HCT116 (cell line): ENCODE measurements around the gene SHKBP1. TPM values are rescaled to one million over a fixed set of nuclear protein-coding genes. Genes with fewer than 3 reads are reported as not detected.

Experiments
- ATAC-seq: fragments of 200-7000 bp; cut with Tn5 transposase; 2 replicates; pipeline ENCODE4 v1.9.1; 2020; ENCODE audit warnings: mild to moderate bottlenecking, moderate library complexity
- BruUV-seq: library from RNA; stranded (reverse); fragments of 400-500 nt; replicated peaks from 2 replicates; lab custom pipeline; 2021; lab: Mats Ljungman, UMichigan
- CTCF ChIA-PET: fragments of 300-600 bp; sonication (Branson Sonifier 250); formaldehyde crosslinking; loops from one replicate; lab custom pipeline; 2021; ENCODE audit warnings: antibody characterized with exemption; lab: Charles Lee
- POLR2A ChIA-PET: fragments of 300-600, 350-600 bp; sonication (Branson Sonifier 250); formaldehyde crosslinking; loops from one replicate; lab custom pipeline; 2021; ENCODE audit warnings: antibody characterized with exemption; lab: Charles Lee
- RAD21 ChIA-PET, 2 experiments: fragments of 300-600 bp; sonication (Branson Sonifier 250); formaldehyde crosslinking; loops; one replicate each; lab custom pipeline; 2023; ENCODE audit warnings: low total read pairs in 2 of 2; ENCODE audit not compliant: uncharacterized antibody in 2 of 2, unreplicated experiment in 2 of 2, low non-redundant PET in 1 of 2; lab: Charles Lee
- DNase-seq: peaks from one replicate; pipeline ENCODE4 v3.0.0-alpha.2; 2010; ENCODE audit warnings: low read depth, low spot score
- H2AFZ ChIP-seq: fragments of 200-600 bp; shearing (Covaris generic), sonication (generic); 2 replicates; pipeline ENCODE4 v1.6.1; 2017; ENCODE audit warnings: low read depth, mixed run types, mixed read lengths, antibody characterized with exemption, low read length; ENCODE audit not compliant: poor library complexity, severe bottlenecking
- H3K27ac ChIP-seq: 2 replicates; pipeline ENCODE4 v1.5.1; 2012; ENCODE audit warnings: low read depth, low read length
- H3K27me3 ChIP-seq: fragments of 200-600 bp; sonication (generic); 2 replicates; pipeline ENCODE4 v1.6.1; 2016; ENCODE audit warnings: mixed run types, low read length, mixed read lengths; ENCODE audit not compliant: insufficient read depth
- H3K36me3 ChIP-seq, 2 experiments: fragments of 200-500 bp in 1 of 2; fragments of 200-600 bp in 1 of 2; sonication (Bioruptor generic) in 1 of 2; sonication (generic) in 1 of 2; 2 replicates each; pipeline versions ENCODE4 v1.5.1 to v1.6.1; 2014 to 2016; ENCODE audit warnings: low read length in 2 of 2, inconsistent platforms in 1 of 2, mixed read lengths in 1 of 2, mixed run types in 1 of 2; ENCODE audit not compliant: insufficient read depth in 2 of 2, control insufficient read depth in 1 of 2
- H3K4me1 ChIP-seq, 2 experiments: fragments of 200-600 bp in 1 of 2; sonication (generic) in 1 of 2; 2 replicates each; pipeline versions ENCODE4 v1.5.1 to v1.6.1; 2012 to 2017; ENCODE audit warnings: low read length in 2 of 2, inconsistent platforms in 1 of 2, mild to moderate bottlenecking in 1 of 2, mixed read lengths in 1 of 2, mixed run types in 1 of 2, moderate library complexity in 1 of 2; ENCODE audit not compliant: insufficient read depth in 2 of 2, control insufficient read depth in 1 of 2
- H3K4me2 ChIP-seq: fragments of 200-600 bp; sonication (generic); 2 replicates; pipeline ENCODE4 v1.6.1; 2017; ENCODE audit warnings: mixed run types, low read length, mixed read lengths
- H3K4me3 ChIP-seq, 2 experiments: fragments of 200-600 bp in 1 of 2; sonication (generic) in 1 of 2; replicated peaks in 1 of 2; 2 replicates each; pipeline ENCODE4 v1.5.1; 2011 to 2016; ENCODE audit warnings: low read length in 2 of 2, control low read depth in 1 of 2, low read depth in 1 of 2, mild to moderate bottlenecking in 1 of 2, mixed read lengths in 1 of 2, mixed run types in 1 of 2
- H3K79me2 ChIP-seq: fragments of 200-600 bp; sonication (generic); 2 replicates; pipeline ENCODE4 v1.6.1; 2017; ENCODE audit warnings: mild to moderate bottlenecking, mixed run types, low read length, moderate library complexity, mixed read lengths; ENCODE audit not compliant: insufficient read depth
- H3K9ac ChIP-seq: fragments of 200-600 bp; sonication (generic); 2 replicates; pipeline ENCODE4 v1.6.1; 2016; ENCODE audit warnings: low read length, mixed read lengths
- H3K9me2 ChIP-seq: fragments of 200-600 bp; sonication (generic), shearing (Covaris generic); 2 replicates; pipeline ENCODE4 v1.6.1; 2017; ENCODE audit warnings: mixed run types, mild to moderate bottlenecking, moderate library complexity; ENCODE audit not compliant: insufficient read depth
- H3K9me3 ChIP-seq, 2 experiments: fragments of 200-500 bp in 1 of 2; fragments of 200-600 bp in 1 of 2; sonication (Bioruptor generic) in 1 of 2; sonication (generic) in 1 of 2; 2 replicates each; pipeline ENCODE4 v1.6.1; 2014 to 2017; ENCODE audit warnings: low read length in 2 of 2, mixed read lengths in 2 of 2, inconsistent platforms in 1 of 2, low read depth in 1 of 2, mild to moderate bottlenecking in 1 of 2, mixed run types in 1 of 2, moderate library complexity in 1 of 2; ENCODE audit not compliant: control insufficient read depth in 1 of 2, insufficient read depth in 1 of 2
- H4K20me1 ChIP-seq: fragments of 200-600 bp; sonication (generic), shearing (Covaris generic); 2 replicates; pipeline ENCODE4 v1.6.1; 2017; ENCODE audit warnings: mixed run types, mild to moderate bottlenecking, moderate library complexity; ENCODE audit not compliant: insufficient read depth
- CBX3 ChIP-seq: IDR thresholded peaks from 2 replicates; pipeline ENCODE4 v1.6.1; 2012; ENCODE audit warnings: low read depth
- CEBPB ChIP-seq: IDR thresholded peaks from 2 replicates; pipeline ENCODE4 v1.6.1; 2012; ENCODE audit warnings: low read depth
- EGR1 ChIP-seq: IDR thresholded peaks from 2 replicates; pipeline ENCODE4 v1.6.1; 2012; ENCODE audit warnings: low read depth
- ELF1 ChIP-seq: IDR thresholded peaks from 2 replicates; pipeline ENCODE4 v1.6.1; 2012; ENCODE audit warnings: low read depth, borderline replicate concordance
- FOSL1 ChIP-seq: IDR thresholded peaks from 2 replicates; pipeline ENCODE4 v1.6.1; 2012; ENCODE audit warnings: low read depth
- JUND ChIP-seq: IDR thresholded peaks from 2 replicates; pipeline ENCODE4 v1.6.1; 2012
- POLR2A ChIP-seq: IDR thresholded peaks from 2 replicates; pipeline ENCODE4 v1.7.0; 2011; ENCODE audit warnings: borderline replicate concordance; ENCODE audit not compliant: insufficient read depth, insufficient read length; ENCODE audit errors: extremely low read depth
- POLR2AphosphoS5 ChIP-seq: IDR thresholded peaks from 2 replicates; pipeline ENCODE4 v1.6.1; 2011; ENCODE audit warnings: mild to moderate bottlenecking, low read depth, low read length, moderate library complexity
- SIN3A ChIP-seq: IDR thresholded peaks from 2 replicates; pipeline ENCODE4 v1.6.1; 2012; ENCODE audit warnings: low read depth
- SP1 ChIP-seq: IDR thresholded peaks from 2 replicates; pipeline ENCODE4 v1.6.1; 2012; ENCODE audit warnings: low read depth
- SRF ChIP-seq: IDR thresholded peaks from 2 replicates; pipeline ENCODE4 v1.6.1; 2012; ENCODE audit warnings: low read depth
- intact Hi-C: fragments of 100-400 bp; cut with micrococcal nuclease; formaldehyde crosslinking; loops from 2 replicates; pipeline ENCODE4 v1.10.0; 2022
- total RNA-seq: library from RNA; stranded (reverse); gene quantifications from one replicate; pipeline ENCODE4 v1.2.1, GENCODE V29; 2021; ENCODE audit not compliant: unreplicated experiment
- TF ChIP-seq, protein P1 (sequence below): IDR thresholded peaks from 2 replicates; pipeline ENCODE4 v1.6.1; 2011; ENCODE audit warnings: mild to moderate bottlenecking, low read length, moderate library complexity; ENCODE audit not compliant: insufficient replicate concordance; ENCODE audit errors: extremely low read depth
- TF ChIP-seq, protein P2 (sequence below): IDR thresholded peaks from 2 replicates; pipeline ENCODE4 v1.6.1; 2012
- TF ChIP-seq, protein P3 (sequence below): IDR thresholded peaks from 2 replicates; pipeline ENCODE4 v1.6.1; 2012
- TF ChIP-seq, protein P4 (sequence below), 3 experiments: fragments of 200-600 bp in 1 of 3; sonication (generic) in 1 of 3; IDR thresholded peaks in 2 of 3; conservative IDR thresholded peaks in 1 of 3; 2 replicates each; pipeline ENCODE4 v1.5.1; 2012 to 2017; ENCODE audit warnings: low read depth in 2 of 3, low read length in 2 of 3, antibody characterized with exemption in 1 of 3, borderline replicate concordance in 1 of 3, control low read depth in 1 of 3, mild to moderate bottlenecking in 1 of 3, mixed read lengths in 1 of 3, mixed run types in 1 of 3, moderate library complexity in 1 of 3; ENCODE audit not compliant: insufficient read depth in 1 of 3

Gene SHKBP1
- total RNA-seq, 1 experiment from 2014 or later: 97.4 TPM

DNA sequence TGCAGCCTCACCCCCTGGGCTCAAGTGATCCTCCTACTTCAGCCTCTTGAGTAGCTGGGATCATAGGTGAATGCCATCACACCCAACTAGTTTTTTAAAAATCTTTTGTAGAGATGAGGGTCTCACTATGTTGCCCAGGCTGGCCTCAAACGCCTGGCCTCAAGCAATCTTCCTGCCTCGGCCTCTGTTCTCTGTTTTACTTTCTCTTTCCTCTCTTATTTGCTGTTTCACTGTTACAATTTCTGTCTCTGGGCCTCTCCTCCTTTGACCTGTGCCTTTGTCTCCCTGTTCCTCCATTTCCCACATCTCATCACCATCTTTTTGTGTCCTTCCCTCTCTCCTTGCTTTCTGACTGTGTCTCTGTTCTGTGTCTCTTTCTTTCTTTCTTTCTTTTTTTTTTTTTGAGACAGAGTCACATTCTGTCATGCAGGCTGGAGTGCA lies 9.3 kb downstream of the SHKBP1 start:
- no peaks in the 10 kb centered on the region for H3K27me3 ChIP-seq
- H3K4me3 ChIP-seq: no peak overlapping the region
- H3K4me2 ChIP-seq: no peak overlapping the region
- H3K4me1 ChIP-seq: peaks cover 11 to 28% of the 10 kb centered on the region in 2 experiments
- H4K20me1 ChIP-seq: no peaks in the 10 kb centered on the region
- no peaks in the 10 kb centered on the region for H3K9me2 ChIP-seq
- no peaks in the 10 kb centered on the region for H3K9me3 ChIP-seq
- ChIA-PET RAD21 (interaction anchor here in 1 of 2 experiments (0.5 kb wide), 1 partner anchor 17 kb away, joined by 4 read pairs; no protein-coding TSS in a partner anchor), POLR2A (interaction anchor here (1.6 kb wide), 1 partner anchor 10 kb away, joined by 3 read pairs; no protein-coding TSS in a partner anchor), CTCF (no interaction called here)
- ATAC-seq (no peak), DNase-seq (no peak)
- peaks cover 9 to 16% of the 10 kb centered on the region in 2 experiments; a peak in 3 of 4 replicates for H3K36me3 ChIP-seq
- H3K79me2 ChIP-seq: no peaks in the 10 kb centered on the region
- no peak overlapping the region for H3K27ac ChIP-seq
- no peak overlapping the region for H2AFZ ChIP-seq
- intact Hi-C loops: no loop called here
- no TSS peak for BruUV-seq
- H3K9ac ChIP-seq: no peak overlapping the region
- TF ChIP-seq, protein P1, sequence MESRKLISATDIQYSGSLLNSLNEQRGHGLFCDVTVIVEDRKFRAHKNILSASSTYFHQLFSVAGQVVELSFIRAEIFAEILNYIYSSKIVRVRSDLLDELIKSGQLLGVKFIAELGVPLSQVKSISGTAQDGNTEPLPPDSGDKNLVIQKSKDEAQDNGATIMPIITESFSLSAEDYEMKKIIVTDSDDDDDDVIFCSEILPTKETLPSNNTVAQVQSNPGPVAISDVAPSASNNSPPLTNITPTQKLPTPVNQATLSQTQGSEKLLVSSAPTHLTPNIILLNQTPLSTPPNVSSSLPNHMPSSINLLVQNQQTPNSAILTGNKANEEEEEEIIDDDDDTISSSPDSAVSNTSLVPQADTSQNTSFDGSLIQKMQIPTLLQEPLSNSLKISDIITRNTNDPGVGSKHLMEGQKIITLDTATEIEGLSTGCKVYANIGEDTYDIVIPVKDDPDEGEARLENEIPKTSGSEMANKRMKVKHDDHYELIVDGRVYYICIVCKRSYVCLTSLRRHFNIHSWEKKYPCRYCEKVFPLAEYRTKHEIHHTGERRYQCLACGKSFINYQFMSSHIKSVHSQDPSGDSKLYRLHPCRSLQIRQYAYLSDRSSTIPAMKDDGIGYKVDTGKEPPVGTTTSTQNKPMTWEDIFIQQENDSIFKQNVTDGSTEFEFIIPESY: no peak
- TF ChIP-seq ELF1 (no peak), CEBPB (no peak), CBX3 (no peak), SIN3A (no peak)
- TF ChIP-seq, protein P2, sequence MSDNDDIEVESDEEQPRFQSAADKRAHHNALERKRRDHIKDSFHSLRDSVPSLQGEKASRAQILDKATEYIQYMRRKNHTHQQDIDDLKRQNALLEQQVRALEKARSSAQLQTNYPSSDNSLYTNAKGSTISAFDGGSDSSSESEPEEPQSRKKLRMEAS: no peak

DNA sequence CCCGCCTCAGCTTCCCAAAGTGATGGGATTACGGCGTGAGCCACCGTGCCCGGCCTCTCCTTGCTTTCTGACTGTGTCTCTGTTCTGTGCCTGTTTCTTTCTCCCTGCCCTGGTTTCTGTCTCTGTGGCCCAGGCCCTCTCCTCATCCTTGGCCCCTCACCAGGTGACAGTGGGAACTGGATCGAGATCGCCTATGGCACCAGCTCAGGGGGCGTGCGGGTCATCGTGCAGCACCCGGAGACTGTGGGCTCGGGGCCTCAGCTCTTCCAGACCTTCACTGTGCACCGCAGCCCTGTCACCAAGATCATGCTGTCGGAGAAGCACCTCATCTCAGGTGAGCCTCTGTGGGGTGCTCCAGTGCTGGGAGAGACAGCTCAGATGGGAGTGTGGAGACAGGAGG lies 9.9 kb downstream of the SHKBP1 start:
- Histone ChIP-seq H2AFZ (no peak overlapping the region), H3K79me2 (no peaks in the 10 kb centered on the region), H4K20me1 (no peaks in the 10 kb centered on the region), H3K9ac (no peak overlapping the region), H3K27ac (no peak overlapping the region), H3K9me2 (no peaks in the 10 kb centered on the region), H3K4me1 (peaks cover 11 to 28% of the 10 kb centered on the region in 2 experiments), H3K4me2 (no peak overlapping the region), H3K27me3 (no peaks in the 10 kb centered on the region), H3K36me3 (peaks cover 8 to 14% of the 10 kb centered on the region in 2 experiments; a peak in 3 of 4 replicates), H3K9me3 (no peaks in the 10 kb centered on the region), H3K4me3 (no peak overlapping the region)
- ATAC-seq: no peak
- ChIA-PET RAD21 (interaction anchor here in 1 of 2 experiments (0.5 kb wide), 1 partner anchor 18 kb away, joined by 4 read pairs; no protein-coding TSS in a partner anchor), CTCF (no interaction called here), POLR2A (interaction anchor here (1.6 kb wide), 1 partner anchor 10 kb away, joined by 3 read pairs; no protein-coding TSS in a partner anchor)
- BruUV-seq: no TSS peak
- DNase-seq: no peak
- intact Hi-C loops: no loop called here
- TF ChIP-seq, protein P1: no peak
- TF ChIP-seq JUND: no peak
- no peak for TF ChIP-seq SRF
- no peak for TF ChIP-seq EGR1
- TF ChIP-seq, protein P3, sequence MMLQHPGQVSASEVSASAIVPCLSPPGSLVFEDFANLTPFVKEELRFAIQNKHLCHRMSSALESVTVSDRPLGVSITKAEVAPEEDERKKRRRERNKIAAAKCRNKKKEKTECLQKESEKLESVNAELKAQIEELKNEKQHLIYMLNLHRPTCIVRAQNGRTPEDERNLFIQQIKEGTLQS: no peak
- TF ChIP-seq SP1: no peak
- no peak for TF ChIP-seq CEBPB
- TF ChIP-seq POLR2AphosphoS5: no peak
- TF ChIP-seq, protein P4, sequence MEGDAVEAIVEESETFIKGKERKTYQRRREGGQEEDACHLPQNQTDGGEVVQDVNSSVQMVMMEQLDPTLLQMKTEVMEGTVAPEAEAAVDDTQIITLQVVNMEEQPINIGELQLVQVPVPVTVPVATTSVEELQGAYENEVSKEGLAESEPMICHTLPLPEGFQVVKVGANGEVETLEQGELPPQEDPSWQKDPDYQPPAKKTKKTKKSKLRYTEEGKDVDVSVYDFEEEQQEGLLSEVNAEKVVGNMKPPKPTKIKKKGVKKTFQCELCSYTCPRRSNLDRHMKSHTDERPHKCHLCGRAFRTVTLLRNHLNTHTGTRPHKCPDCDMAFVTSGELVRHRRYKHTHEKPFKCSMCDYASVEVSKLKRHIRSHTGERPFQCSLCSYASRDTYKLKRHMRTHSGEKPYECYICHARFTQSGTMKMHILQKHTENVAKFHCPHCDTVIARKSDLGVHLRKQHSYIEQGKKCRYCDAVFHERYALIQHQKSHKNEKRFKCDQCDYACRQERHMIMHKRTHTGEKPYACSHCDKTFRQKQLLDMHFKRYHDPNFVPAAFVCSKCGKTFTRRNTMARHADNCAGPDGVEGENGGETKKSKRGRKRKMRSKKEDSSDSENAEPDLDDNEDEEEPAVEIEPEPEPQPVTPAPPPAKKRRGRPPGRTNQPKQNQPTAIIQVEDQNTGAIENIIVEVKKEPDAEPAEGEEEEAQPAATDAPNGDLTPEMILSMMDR (IDR thresholded peaks at IDR 0.05 in 2 of 3, conservative IDR thresholded peaks at IDR 0.05 in 1 of 3; ENCODE audit: borderline replicate concordance in 1 of 3, insufficient read depth in 1 of 3, low read depth in 2 of 3, low read length in 2 of 3): no peak
- no peak for TF ChIP-seq POLR2A
- TF ChIP-seq FOSL1: no peak
